HepG2 (cell line): ENCODE measurements around the gene TAGLN. TPM values are rescaled to one million over a fixed set of nuclear protein-coding genes. Genes with fewer than 3 reads are reported as not detected.
A peak's percentile ranks its signal among the peaks of the same experiment; 100 is the strongest.

ENCODE experiments used
- ATAC-seq: fragments of 200-7000 bp; cut with Tn5 transposase; 3 replicates; pipeline ENCODE4 v1.9.1; 2020; ENCODE audit warnings: mild to moderate bottlenecking, moderate library complexity
- BruUV-seq: library from RNA; stranded (reverse); fragments of 400-500 nt; replicated peaks from 2 replicates; lab custom pipeline; 2021; lab: Mats Ljungman, UMichigan
- CTCF ChIA-PET: fragments of 300-600 bp; formaldehyde crosslinking; extraction: SDS; loops from one replicate; lab custom pipeline; 2021; ENCODE audit warnings: low total read pairs, inconsistent platforms, low intra/inter-chr PET ratio; lab: Yijun Ruan, JAX
- POLR2A ChIA-PET: fragments of 350-600 bp; sonication (Branson Sonifier 250); formaldehyde crosslinking; loops from one replicate; lab custom pipeline; 2020; ENCODE audit warnings: antibody characterized with exemption, inconsistent platforms; lab: Yijun Ruan, JAX
- DNase-seq: peaks from one replicate; pipeline ENCODE4 v3.0.0-alpha.2; 2015; ENCODE audit warnings: low spot score
- FAIRE-seq: peaks from 3 replicates; lab custom pipeline; 2011; peaks lifted over from hg19 to GRCh38; lab: Jason Lieb, UNC
- H2AFZ ChIP-seq: one replicate; pipeline ENCODE4 v1.6.1; 2011; ENCODE audit warnings: low read length, inconsistent platforms
- H3K27ac ChIP-seq: fragments of 300-600 bp; 3 replicates; pipeline ENCODE4 v1.8.0; 2011; ENCODE audit warnings: mixed run types, mild to moderate bottlenecking, mixed read lengths, low read length, inconsistent platforms; ENCODE audit not compliant: insufficient read depth; ENCODE audit errors: extremely low read length
- H3K27me3 ChIP-seq, 2 experiments: fragments of 200-600 bp in 1 of 2; 2 replicates in 1 of 2; 3 replicates in 1 of 2; pipeline versions ENCODE4 v1.6.0 to v1.8.0; 2011; ENCODE audit warnings: low read length in 2 of 2, mild to moderate bottlenecking in 2 of 2, moderate library complexity in 2 of 2, inconsistent platforms in 1 of 2; ENCODE audit not compliant: insufficient read depth in 2 of 2, control insufficient read depth in 1 of 2
- H3K36me3 ChIP-seq, 2 experiments: fragments of 200-600 bp in 1 of 2; replicated peaks in 1 of 2; 2 replicates in 1 of 2; 3 replicates in 1 of 2; pipeline versions ENCODE4 v1.5.1 to v1.8.0; 2011; ENCODE audit warnings: low read length in 2 of 2, inconsistent platforms in 1 of 2; ENCODE audit not compliant: insufficient read depth in 2 of 2, control insufficient read depth in 1 of 2
- H3K4me1 ChIP-seq: 2 replicates; pipeline ENCODE4 v1.5.1; 2012; ENCODE audit warnings: low read length, inconsistent platforms; ENCODE audit not compliant: insufficient read depth
- H3K4me2 ChIP-seq: 2 replicates; pipeline ENCODE4 v1.6.0; 2011; ENCODE audit warnings: low read depth, low read length, inconsistent platforms
- H3K4me3 ChIP-seq, 3 experiments: fragments of 200-600 bp in 1 of 3; sonication (generic), shearing (Covaris generic) in 1 of 3; replicated peaks in 1 of 3; 2 replicates each; pipeline ENCODE4 v1.5.1; 2011 to 2016; ENCODE audit warnings: low read length in 3 of 3, inconsistent platforms in 2 of 3, low read depth in 2 of 3, mild to moderate bottlenecking in 2 of 3, control low read depth in 1 of 3, mixed read lengths in 1 of 3; ENCODE audit not compliant: insufficient read depth in 1 of 3
- H3K79me2 ChIP-seq: one replicate; pipeline ENCODE4 v1.6.1; 2011; ENCODE audit warnings: low read length, inconsistent platforms; ENCODE audit not compliant: insufficient read depth
- H3K9ac ChIP-seq: 2 replicates; pipeline ENCODE4 v1.6.0; 2011; ENCODE audit warnings: mild to moderate bottlenecking, low read depth, low read length, inconsistent platforms; ENCODE audit not compliant: insufficient read depth
- H3K9me3 ChIP-seq: 2 replicates; pipeline ENCODE4 v1.5.1; 2012; ENCODE audit warnings: mild to moderate bottlenecking, low read length
- H4K20me1 ChIP-seq: 2 replicates; pipeline ENCODE4 v1.6.0; 2011; ENCODE audit warnings: inconsistent platforms, mild to moderate bottlenecking, low read length, moderate library complexity; ENCODE audit not compliant: insufficient read depth
- CCDC6 ChIP-seq: sonication (generic); formaldehyde crosslinking; IDR thresholded peaks from 2 replicates; pipeline ENCODE4 v1.8.1; 2022; ENCODE audit warnings: mild to moderate bottlenecking, missing genetic modification reagents, moderate library complexity
- E2F2 ChIP-seq: sonication (generic); formaldehyde crosslinking; IDR thresholded peaks from 2 replicates; pipeline ENCODE4 v1.4.0; 2020; ENCODE audit warnings: missing genetic modification reagents, borderline replicate concordance
- KAT7 ChIP-seq: IDR thresholded peaks from 2 replicates; pipeline ENCODE4 v1.6.1; 2018; ENCODE audit warnings: borderline replicate concordance, missing compliant biosample characterization
- RCOR2 ChIP-seq: IDR thresholded peaks from 2 replicates; pipeline ENCODE4 v1.6.1; 2016; ENCODE audit warnings: missing biosample characterization, missing genetic modification reagents
- XBP1 ChIP-seq: sonication (generic); formaldehyde crosslinking; IDR thresholded peaks from 2 replicates; pipeline ENCODE4 v1.5.0; 2020; ENCODE audit warnings: missing genetic modification reagents
- ZNF660 ChIP-seq: sonication (generic); formaldehyde crosslinking; IDR thresholded peaks from 2 replicates; pipeline ENCODE4 v1.5.1; 2020; ENCODE audit warnings: mild to moderate bottlenecking, low read depth, missing genetic modification reagents, borderline replicate concordance
- WGBS: methylation state at CpG from one replicate; pipeline ENCODE4 v1.1.6; 2017; ENCODE audit warnings: low lambda C conversion rate; 5-methylcytosine and 5-hydroxymethylcytosine counted together
- in situ Hi-C: cut with HindIII; loops from 2 replicates; pipeline ENCODE4 v1.10.0; 2017; ENCODE audit warnings: low pct_unique_long_range_greater_than_20kb; ENCODE audit not compliant: extremely low pct_ligation_motif_present
- intact Hi-C: fragments of 100-400 bp; cut with micrococcal nuclease; formaldehyde crosslinking; loops from one replicate; pipeline ENCODE4 v1.10.0; 2022; ENCODE audit not compliant: unreplicated experiment
- polyA plus RNA-seq, 8 experiments: library from polyadenylated mRNA; depleted of rRNA in 3 of 8; stranded (reverse) in 7 of 8; unstranded in 1 of 8; fragments of >200 nt; fragmentation: Illumina TruSeq in 4 of 8; extraction: Trizol in 4 of 8; gene quantifications; 2 replicates each; pipeline versions ENCODE4 v1.2.1 to v1.2.3, GENCODE V29; 2011 to 2016; ENCODE audit warnings: low read depth in 4 of 8, missing spikeins in 1 of 8, mixed read lengths in 1 of 8; ENCODE audit not compliant: insufficient read depth in 1 of 8
- total RNA-seq, 5 experiments: library from RNA; depleted of rRNA; stranded (reverse); fragments of >200 nt; fragmentation: Illumina TruSeq; extraction: Trizol; gene quantifications; 2 replicates each; pipeline ENCODE4 v1.2.3, GENCODE V29; 2016; ENCODE audit warnings: low read depth in 1 of 5

TAGLN gene
- total and polyA plus RNA-seq, 2 of the 13 experiments (the other 11 are each of a cell fraction or from before 2014, with no cell fraction given): 12.6 to 75.4 TPM

GRCh38 chr11:117230999-117231841 is 32.0 kb downstream of the TAGLN start:
- ChIA-PET CTCF (interaction anchor here (1.1 to 2.3 kb wide), 2 partner anchors 50 to 85 kb away, joined by 7 to 11 read pairs; partner anchors contain the start of gene BACE1), POLR2A (interaction anchor here (1.5 to 1.6 kb wide), 2 partner anchors 68 to 86 kb away, joined by 4 to 8 read pairs; no protein-coding TSS in a partner anchor)
- Histone ChIP-seq H3K27me3 (no peaks in the 10 kb centered on the region), H3K36me3 (peaks cover 3 to 9% of the 10 kb centered on the region in 2 experiments; a peak in 2 of 5 replicates), H3K27ac (peak overlapping the region; percentile 42), H3K4me3 (peak overlapping the region; percentile 69 to 99 (median 99)), H4K20me1 (no peaks in the 10 kb centered on the region), H2AFZ (no peak overlapping the region), H3K9ac (peak overlapping the region; percentile 78), H3K4me1 (peaks cover 27% of the 10 kb centered on the region), H3K79me2 (peaks cover 10% of the 10 kb centered on the region), H3K9me3 (no peaks in the 10 kb centered on the region), H3K4me2 (peak overlapping the region; percentile 99)
- FAIRE-seq (no peak), ATAC-seq (peak; percentile 7; the same call in 1 of the 3 replicates), DNase-seq (no peak)
- no peak for TF ChIP-seq ZNF660 (CRISPR knock-in tag)
- TF ChIP-seq CCDC6: no peak
- no peak for TF ChIP-seq E2F2
- TF ChIP-seq XBP1 (CRISPR knock-in tag): no peak
- no peak for TF ChIP-seq RCOR2
- 0 out of 2 replicates have a peak, but pooled peaks have one; percentile 16 for TF ChIP-seq KAT7 (CRISPR knock-in tag)
- WGBS: 3% methylated on average over 7 of the region's 14 CpGs
- in situ Hi-C loops (loop anchor here (5.0 kb wide), 2 partner anchors 86 to 359 kb away; partner anchors contain the start of gene BACE1), intact Hi-C loops (loop anchor here (5.0 kb wide), 1 partner anchor 181 kb away; no protein-coding TSS in a partner anchor)
- BruUV-seq: TSS peak; percentile 57
